Posterior vena cava (tissue), 2 donors: ENCODE data around the gene CDC42EP1. TPM values are rescaled to one million over a fixed set of nuclear protein-coding genes. Genes with fewer than 3 reads are reported as not detected.
"Not testable (repeated sequence)": the region's sequence is repeated elsewhere in the genome, so short reads cannot be mapped to it uniquely, and the experiment has no call there.

Experiments
- DNase-seq: peaks from one replicate; pipeline ENCODE4 v3.0.0-alpha.2; 2020; ENCODE audit warnings: low spot score
- intact Hi-C, 2 donors: fragments of 100-400 bp; cut with DNase I; formaldehyde crosslinking; loops; one replicate each; pipeline versions ENCODE4 v1.14.1 to v1.14.2; 2022 to 2023
- total RNA-seq, 2 donors: library from RNA; stranded (reverse); fragmentation: NEBNext Ultra II Directional; extraction: Animal tissue kit (Norgen Biotek cat#: 25700); gene quantifications; one replicate each; pipeline ENCODE4 v1.2.1, GENCODE V29; 2021
- donor health status: DM: yes; HTN: yes; CAD: no.
- donor health status: DM: yes; HTN: yes; CAD: no.

The CDC42EP1 gene
- total RNA-seq, 2 donors from 2014 or later = 56.2 to 59.3 TPM

DNA sequence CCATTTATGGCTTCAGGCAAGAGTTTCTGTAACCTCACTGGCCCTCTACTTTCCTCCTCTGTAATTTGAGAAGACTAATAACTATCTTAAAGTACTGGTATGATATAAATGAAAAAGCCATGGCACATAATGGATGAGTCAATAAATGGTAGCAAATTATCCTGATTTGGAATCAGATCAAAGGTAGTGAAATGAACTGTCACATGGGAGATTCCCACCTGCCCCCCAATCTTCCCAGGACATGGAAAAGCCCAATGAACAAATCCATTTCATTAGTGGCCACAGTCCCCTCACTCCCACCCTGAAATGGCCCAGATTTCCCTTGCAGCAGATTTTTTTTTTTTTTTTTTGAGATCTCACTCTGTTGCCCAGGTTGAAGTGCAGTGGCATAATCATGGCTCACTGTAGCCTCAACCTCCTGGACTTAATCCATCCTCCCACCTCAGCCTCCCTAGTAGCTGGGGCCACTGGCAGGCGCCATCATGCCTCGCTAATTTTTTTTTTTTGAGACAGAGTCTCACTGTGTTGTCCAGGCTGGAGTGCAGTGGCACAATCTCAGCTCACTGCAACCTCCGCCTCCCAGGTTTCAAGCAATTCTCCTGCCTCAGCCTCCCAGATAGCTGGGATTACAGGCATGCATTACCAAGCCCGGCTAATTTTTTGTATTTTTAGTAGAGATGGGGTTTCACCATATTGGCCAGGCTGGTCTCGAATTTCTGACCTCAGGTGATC lies 42.4 kb downstream of the CDC42EP1 start:
- intact Hi-C loops, DNase-seq: not testable (repeated sequence)

DNA sequence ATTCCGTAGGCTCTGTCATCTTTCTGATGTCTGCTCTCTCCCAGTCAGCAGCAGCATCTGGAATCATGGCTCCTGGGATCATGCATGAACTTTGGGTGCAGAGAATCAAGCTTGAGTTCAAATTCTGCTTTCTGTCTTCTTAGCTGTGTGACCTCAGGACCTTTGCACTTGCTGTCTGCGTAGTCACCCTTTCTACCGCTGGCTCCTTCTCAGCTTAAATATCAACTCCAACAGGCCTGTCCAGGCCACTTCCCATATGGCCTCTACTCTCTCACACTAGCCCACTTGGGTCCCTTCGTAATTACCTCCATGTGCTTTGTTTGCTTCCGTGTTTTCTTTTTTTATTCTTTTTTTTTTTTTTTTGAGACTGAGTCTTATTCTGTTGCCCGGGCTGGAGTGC lies 43.8 kb downstream of the CDC42EP1 start:
- no peak for DNase-seq
- intact Hi-C loops = no loop called here

DNA sequence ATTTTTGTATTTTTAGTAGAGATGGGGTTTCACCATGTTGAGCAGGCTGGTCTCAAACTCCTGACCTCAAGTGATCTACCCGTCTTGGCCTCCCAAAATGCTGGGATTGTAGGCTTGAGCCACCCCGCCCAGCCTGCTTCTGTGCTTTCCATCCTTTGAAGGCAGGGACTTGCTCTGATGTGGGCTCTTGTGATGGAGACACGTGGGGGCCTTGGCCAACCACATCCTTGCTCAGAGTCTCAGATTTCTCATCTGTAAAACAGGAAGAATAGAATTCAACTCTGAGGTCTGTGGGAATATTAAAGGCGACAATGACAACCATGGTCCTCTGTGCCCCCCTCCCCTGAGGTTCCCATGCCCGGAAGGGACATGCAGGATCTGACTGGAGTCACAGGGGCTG lies 44.6 kb downstream of the CDC42EP1 start:
- intact Hi-C loops = no loop called here
- DNase-seq = no peak

DNA sequence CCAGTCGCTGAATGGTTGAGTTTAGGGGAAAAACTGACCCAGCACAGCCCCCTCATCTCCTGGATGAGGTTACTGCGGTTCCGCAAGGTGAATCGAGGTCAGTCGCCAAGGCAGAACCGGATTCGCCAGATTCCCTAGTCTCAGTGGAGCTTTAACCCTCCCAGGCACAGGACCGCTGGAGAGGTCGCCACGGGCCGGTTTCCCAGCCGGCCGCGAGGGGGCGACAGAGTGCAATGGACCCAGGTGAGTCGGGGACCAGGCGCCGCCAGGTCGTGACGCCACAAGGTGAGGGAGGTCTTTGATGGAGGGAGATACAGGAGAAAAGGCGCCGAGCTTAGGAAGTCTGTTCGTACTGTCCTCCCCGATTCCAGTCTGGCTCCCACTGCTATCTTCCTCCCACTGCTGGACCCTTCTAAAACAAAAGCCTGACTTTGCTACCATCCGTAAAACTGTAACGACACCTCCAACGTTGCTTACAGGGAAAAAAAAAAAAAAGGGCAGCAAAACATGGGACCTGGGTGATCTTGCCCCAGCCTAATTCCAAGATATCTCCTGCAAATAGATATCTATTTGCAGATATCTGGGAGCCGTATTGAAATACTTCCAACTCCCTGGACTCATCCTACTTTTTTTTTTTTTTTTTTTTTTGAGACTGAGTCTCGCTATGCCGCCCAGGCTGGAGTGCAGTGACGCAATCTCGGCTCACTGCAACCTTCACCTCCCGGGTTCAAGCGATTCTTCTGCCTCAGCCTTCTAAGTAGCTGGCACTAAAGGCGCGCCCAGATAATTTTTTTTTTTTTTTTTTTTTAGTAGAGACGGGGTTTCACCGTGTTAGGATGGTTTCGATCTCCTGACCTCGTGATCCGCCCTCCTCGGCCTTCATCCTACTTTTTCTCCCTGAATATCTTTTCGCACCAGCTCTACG lies 47.0 kb downstream of the CDC42EP1 start:
- intact Hi-C loops = no loop called here
- DNase-seq = peak; percentile 92

DNA sequence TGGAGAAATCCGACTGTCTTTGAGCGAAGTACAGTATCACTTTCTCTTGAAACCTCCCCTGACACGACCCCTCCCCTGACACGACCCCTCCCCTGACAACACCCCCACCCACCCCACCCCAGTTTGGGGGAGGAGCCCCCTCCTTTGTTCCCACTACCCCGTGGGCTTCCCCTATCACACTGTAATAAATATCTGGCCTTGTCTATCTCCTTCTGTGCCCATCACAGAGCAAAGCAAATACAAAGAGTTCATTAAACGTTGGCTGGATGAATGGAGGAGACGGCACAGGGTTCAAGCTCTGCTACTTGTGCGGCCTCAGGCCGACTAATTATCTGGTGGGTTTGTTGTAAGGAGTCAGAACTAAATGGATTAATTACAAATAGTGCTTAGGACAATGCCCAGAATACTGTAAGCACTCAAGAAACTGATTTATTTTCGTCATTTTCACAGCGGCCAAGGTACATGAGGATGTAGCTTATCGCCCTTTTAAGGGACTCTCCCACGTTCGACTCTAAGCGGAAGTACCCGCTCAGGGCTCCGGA lies 47.7 kb downstream of the CDC42EP1 start:
- intact Hi-C loops = no loop called here
- DNase-seq = no peak

DNA sequence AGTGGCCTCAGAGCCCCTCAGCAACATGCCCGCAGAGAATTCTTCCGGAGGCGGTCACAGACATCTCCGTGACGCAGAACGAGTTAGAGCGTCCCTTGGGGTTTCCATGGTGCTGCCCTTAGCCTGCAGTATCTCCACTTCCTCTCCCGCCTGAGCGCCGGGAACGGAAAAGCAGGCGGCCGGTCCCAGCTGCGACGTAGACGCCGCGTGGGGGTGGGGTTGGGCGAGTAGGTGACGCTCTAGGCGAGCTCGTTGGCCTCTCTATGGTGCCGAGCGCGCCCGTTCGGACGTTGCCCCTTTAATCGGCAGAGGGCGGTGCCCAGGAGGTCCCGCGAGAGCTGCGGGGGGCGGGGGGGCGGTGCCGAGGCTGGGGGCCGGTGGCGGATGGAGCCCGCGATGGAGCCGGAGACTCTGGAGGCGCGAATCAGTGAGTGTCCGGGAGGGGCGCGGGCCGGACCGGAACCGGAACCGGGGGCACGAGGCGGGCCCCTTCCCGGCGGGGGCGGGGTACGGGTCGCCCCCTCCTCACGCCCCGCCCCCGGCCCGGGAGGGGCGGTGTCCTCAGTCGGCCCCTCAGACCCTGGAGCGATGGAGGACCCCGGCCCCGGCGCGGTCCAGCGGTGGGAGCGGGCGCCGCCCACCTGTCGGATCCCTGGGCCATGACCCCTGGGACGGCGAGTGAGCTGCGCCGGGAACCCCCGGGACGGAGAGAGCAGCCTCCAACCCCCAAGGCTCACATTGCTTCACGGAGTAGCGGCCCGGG lies 48.4 kb downstream of the CDC42EP1 start, which contains the start of gene GGA1:
TSS of gene GGA1 (plus strand) at position 358 of the 763 bp plus-strand sequence. CDS start at position 385, 27 bp downstream.
- intact Hi-C loops = no loop called here
- DNase-seq = peak; percentile 99

DNA sequence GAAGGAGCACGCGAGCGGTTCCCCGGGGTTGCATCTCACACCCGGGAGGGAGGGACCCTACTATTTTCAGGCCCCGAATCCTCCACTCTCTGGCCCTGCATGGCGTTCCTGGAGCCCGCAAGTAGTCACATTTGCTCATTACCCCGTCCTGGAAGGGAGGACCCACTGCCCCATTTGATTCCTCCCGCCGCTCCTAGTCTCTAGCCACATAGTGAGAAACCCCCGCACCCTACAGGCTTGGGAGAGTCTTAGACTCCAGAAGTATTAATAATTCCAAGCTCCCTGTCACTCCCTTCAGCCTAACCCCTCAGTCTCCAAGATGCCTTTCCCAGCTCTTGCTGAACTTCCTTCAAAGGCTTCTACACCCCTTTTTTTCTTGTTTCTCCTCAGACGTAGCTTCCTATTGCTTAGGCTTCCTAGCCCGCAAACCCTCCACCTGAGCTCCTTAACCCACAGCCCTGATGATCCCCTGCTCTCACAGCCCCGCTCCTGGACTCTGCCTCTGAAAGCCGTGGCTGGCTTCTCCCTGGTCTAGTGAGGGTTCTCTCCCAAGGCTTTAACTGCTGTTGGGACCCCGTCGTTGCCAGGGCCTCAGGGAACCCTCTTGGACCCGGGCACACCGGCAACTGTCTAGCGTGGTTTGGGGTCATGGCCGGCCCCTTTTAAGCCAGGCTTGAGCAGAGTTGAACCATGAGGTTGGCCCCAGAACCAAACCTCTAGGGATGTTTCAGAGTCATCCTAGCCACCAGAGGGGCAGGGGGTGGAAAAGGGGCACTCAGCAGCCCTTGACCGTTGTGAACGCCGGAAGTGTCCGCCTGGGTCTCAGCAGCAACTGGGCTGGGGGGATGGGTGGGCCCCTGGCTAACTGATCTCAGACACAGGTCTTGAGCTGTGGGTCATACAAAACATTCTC lies 49.2 kb downstream of the CDC42EP1 start:
- no peak for DNase-seq
- intact Hi-C loops = no loop called here

DNA sequence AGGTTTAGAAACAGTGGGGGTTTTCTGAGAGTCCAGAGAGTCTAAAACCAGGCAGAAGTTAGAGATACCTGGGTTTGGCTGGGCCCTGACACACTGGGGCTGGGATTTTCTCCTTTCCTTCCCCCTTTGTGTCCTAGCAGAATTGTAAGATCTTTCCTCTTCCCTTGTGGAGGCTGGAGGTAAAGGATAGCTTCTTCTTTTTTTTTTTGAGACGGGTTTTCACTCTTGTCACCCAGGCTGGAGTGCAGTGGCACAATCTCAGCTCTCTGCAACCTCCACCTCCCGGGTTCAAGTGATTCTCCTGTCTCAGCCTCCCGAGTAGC lies 49.8 kb downstream of the CDC42EP1 start:
- DNase-seq, intact Hi-C loops: not testable (repeated sequence)

DNA sequence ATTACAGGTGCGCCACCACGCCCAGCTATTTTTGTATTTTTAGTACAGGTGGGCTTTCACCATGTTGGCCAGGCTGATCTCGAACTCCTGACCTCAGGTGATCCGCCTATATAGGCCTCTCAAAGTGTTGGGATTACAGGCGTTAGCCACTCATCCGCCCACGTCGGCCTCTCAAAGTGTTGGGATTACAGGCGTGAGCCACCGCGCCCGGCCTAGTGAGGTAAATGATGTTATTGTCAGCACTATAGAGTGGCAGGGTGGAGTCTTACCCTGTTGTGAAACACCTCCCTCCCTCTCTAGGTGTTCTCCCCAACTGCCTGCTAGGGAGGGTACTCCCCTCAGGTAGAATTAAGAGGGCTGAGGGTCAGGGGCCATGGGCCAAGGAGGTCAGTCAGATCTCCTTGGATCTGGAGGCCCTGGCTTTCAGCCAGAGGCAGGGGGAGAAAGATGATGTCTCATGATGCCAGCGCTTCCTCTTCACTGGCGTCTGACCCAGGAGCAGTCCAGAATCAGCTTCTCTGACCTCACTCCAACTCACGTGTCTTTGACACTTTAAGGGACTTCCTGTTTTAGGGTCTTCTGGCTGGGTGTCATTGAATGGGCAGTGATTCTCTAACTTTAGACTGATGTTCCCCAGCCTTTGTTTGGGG lies 50.3 kb downstream of the CDC42EP1 start:
- intact Hi-C loops = no loop called here
- DNase-seq = no peak

DNA sequence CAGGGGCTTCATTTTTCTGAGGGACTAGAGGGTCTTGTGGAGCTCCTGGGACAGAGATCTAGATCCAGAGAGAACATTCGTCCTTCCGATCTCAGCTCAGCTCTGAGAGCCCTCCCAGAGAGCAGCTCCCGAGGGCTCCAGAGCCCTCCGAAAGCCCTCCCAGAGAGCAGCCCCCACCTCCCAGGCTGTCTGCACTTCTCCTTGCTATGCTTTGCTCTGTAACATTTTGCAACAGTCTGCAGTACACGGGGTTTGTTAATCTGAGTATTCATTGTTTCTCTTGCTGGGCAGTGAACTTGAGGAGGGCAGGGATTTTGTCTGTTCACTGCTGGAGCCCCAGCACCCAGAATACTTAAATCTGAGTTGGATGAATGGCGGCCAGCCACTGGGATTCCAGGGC lies 50.9 kb downstream of the CDC42EP1 start:
- no peak for DNase-seq
- intact Hi-C loops = no loop called here

DNA sequence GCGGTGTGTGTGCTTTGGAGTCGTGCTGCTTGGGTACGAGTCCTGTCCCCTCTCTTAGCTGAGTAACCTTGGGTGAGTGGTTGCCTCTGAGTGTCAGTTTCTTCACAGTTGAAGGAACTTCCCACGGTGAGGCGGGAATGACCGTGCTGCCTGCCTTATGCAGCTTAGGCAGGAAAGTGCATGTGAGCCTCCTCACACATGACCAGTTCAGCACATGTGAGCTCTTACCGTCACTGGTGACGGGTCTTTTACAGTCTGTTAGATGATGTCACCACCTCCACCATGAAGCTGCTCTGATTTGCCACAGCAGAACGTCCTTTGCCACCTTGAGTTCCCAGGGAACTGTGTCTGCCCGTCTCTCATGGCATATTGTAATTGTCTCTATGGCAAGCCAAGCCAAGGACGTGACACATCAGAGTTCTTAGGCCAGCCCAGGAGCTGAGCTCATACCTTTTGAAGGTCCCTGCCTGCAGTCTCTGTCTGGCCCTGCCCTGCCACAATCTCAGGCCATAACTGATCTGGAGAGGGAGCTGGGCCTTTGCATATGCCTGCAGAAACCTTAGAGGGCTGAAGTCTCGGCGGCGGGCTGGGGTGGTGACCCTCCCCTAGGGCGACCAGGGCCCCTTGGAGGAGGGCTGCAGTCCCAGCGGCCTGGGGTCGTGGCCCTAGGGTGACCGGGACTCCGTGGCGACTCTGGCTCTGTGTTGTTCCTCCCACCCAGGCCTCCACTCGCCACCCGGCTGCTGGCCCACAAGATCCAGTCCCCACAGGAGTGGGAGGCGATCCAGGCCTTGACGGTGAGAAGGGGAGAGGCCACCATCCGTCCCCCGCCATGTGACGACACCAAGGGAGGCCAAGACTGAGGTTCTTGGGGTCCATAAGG lies 56.2 kb downstream of the CDC42EP1 start:
- no peak for DNase-seq
- intact Hi-C loops = no loop called here

DNA sequence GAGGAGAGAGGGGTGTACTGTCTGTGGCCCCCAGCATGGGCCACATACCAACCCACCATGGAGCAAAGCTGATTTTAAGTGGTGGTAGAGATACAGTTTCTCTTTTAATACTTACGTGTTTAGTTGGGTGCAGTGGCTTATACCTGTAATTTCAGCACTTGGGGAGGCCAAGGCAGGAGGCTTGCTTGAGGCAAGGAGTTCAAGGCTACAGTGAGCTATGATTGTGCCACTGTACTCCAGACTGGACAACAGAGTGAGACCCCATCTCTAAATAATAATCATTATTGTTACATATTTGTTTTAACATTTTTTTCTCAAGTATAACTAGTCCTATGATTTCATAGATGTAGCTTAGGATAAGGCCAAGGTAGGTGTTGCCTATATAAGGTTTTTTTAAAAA lies 57.2 kb downstream of the CDC42EP1 start:
- DNase-seq = no peak
- intact Hi-C loops = no loop called here

DNA sequence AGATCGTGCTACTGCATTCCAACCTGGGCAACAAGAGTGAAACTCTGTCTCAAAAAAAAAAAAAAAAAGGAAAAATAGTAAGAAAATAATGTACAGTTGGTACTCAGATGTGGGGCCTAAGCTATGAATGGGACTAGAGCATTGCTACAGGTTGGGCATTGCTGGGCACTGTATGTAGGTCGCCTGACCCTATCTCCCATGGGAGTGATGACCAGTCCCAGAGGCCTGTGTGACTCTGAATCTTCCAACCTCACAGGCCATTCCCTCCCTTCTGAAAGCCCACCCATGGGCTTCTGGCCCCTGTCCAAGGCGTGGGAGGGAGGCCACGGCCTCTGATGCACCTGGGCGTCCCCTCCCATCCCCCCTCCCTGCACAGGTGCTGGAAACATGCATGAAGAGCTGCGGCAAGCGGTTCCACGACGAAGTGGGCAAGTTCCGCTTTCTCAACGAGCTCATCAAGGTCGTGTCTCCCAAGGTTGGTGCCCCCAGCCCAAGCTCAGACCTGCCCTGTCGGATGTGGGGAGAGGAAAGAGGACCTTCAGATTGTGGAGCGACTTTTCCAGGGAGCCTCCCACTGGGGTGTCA lies 57.9 kb downstream of the CDC42EP1 start:
- intact Hi-C loops = no loop called here
- DNase-seq = no peak

DNA sequence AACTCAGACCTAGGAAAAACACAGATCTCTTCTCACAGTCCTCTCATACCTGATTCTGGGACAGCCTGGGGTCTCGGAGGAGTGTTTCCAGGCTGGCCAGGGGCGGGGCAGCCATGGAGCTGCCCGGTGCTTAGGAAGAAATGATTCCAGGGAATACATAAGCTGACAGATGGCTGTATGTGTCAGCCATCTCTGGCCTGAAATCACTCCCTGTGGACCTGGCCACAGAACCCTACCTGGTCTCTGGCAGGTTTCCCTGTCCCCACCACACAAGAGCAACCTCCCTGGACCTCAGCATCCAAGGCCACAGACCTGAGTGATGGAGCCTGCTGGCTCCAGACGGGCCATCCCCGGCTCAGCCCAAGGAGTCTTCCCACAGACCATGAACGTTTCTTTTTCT lies 58.4 kb downstream of the CDC42EP1 start:
- DNase-seq = no peak
- intact Hi-C loops = no loop called here
